H9 (cell line): ENCODE results near the gene EXOC1L. TPM values are rescaled to one million over a fixed set of nuclear protein-coding genes. Genes with fewer than 3 reads are reported as not detected.

Experiments used
- DNase-seq: peaks from one replicate; pipeline ENCODE4 v3.0.0-alpha.2; 2017
- H2AFZ ChIP-seq: one replicate; pipeline ENCODE4 v1.6.1; 2013; ENCODE audit warnings: mild to moderate bottlenecking, low read length, control low read depth, moderate library complexity
- H2AK5ac ChIP-seq: 2 replicates; pipeline ENCODE4 v1.6.1; 2013; ENCODE audit warnings: low read length, control low read depth, mixed read lengths; ENCODE audit not compliant: insufficient read length
- H2BK120ac ChIP-seq: one replicate; pipeline ENCODE4 v1.6.1; 2013; ENCODE audit warnings: low read depth, mild to moderate bottlenecking, low read length, control low read depth, inconsistent platforms; ENCODE audit not compliant: poor library complexity, severe bottlenecking
- H2BK12ac ChIP-seq: 2 replicates; pipeline ENCODE4 v1.6.1; 2013; ENCODE audit warnings: low read length, control low read depth, mixed read lengths, low read depth; ENCODE audit not compliant: insufficient read length
- H2BK15ac ChIP-seq: 2 replicates; pipeline ENCODE4 v1.6.1; 2013; ENCODE audit warnings: low read depth, low read length, control low read depth
- H2BK20ac ChIP-seq: one replicate; pipeline ENCODE4 v1.6.1; 2013; ENCODE audit warnings: low read depth, mild to moderate bottlenecking, low read length, control low read depth, inconsistent platforms; ENCODE audit not compliant: poor library complexity, severe bottlenecking
- H2BK5ac ChIP-seq: 2 replicates; pipeline ENCODE4 v1.6.1; 2013; ENCODE audit warnings: low read length, control low read depth, mixed read lengths; ENCODE audit not compliant: insufficient read length
- H3K14ac ChIP-seq: 2 replicates; pipeline ENCODE4 v1.6.1; 2013; ENCODE audit warnings: low read length, control low read depth; ENCODE audit not compliant: insufficient read depth
- H3K18ac ChIP-seq: 2 replicates; pipeline ENCODE4 v1.6.1; 2013; ENCODE audit warnings: low read depth, mild to moderate bottlenecking, mixed read lengths, low read length, control low read depth; ENCODE audit not compliant: insufficient read length
- H3K23ac ChIP-seq: 2 replicates; pipeline ENCODE4 v1.6.1; 2013; ENCODE audit warnings: low read length, control low read depth, mixed read lengths, low read depth; ENCODE audit not compliant: insufficient read length
- H3K23me2 ChIP-seq: 2 replicates; pipeline ENCODE4 v1.6.1; 2013; ENCODE audit warnings: low read depth, mild to moderate bottlenecking, mixed read lengths, low read length, control low read depth; ENCODE audit not compliant: insufficient read length, poor library complexity, severe bottlenecking
- H3K27ac ChIP-seq: 2 replicates; pipeline ENCODE4 v1.5.1; 2013; ENCODE audit warnings: low read length, control low read depth, mixed read lengths, low read depth; ENCODE audit not compliant: insufficient read length
- H3K27me3 ChIP-seq: 2 replicates; pipeline ENCODE4 v1.6.1; 2013; ENCODE audit warnings: low read length, control low read depth, inconsistent platforms; ENCODE audit not compliant: insufficient read depth
- H3K4ac ChIP-seq: 2 replicates; pipeline ENCODE4 v1.6.1; 2013; ENCODE audit warnings: low read depth, mild to moderate bottlenecking, control low read depth, inconsistent platforms, low read length, moderate library complexity
- H3K4me1 ChIP-seq: 2 replicates; pipeline ENCODE4 v1.6.1; 2013; ENCODE audit warnings: low read length, control low read depth, inconsistent platforms; ENCODE audit not compliant: insufficient read depth
- H3K4me2 ChIP-seq: 2 replicates; pipeline ENCODE4 v1.6.1; 2013; ENCODE audit warnings: low read length, control low read depth, mixed read lengths; ENCODE audit not compliant: insufficient read length, insufficient read depth
- H3K56ac ChIP-seq: 2 replicates; pipeline ENCODE4 v1.6.1; 2013; ENCODE audit warnings: low read depth, mild to moderate bottlenecking, mixed read lengths, low read length, control low read depth; ENCODE audit not compliant: insufficient read length
- H3K79me1 ChIP-seq: 2 replicates; pipeline ENCODE4 v1.6.1; 2013; ENCODE audit warnings: low read depth, mild to moderate bottlenecking, moderate library complexity, low read length, control low read depth, inconsistent platforms; ENCODE audit not compliant: insufficient read depth, poor library complexity, severe bottlenecking
- H3K79me2 ChIP-seq: 2 replicates; pipeline ENCODE4 v1.6.1; 2013; ENCODE audit warnings: low read length, control low read depth, inconsistent platforms; ENCODE audit not compliant: insufficient read depth
- H3K9ac ChIP-seq: 2 replicates; pipeline ENCODE4 v1.6.1; 2013; ENCODE audit warnings: low read length, control low read depth, mixed read lengths; ENCODE audit not compliant: insufficient read length; ENCODE audit errors: extremely low read depth
- H3K9me3 ChIP-seq: one replicate; pipeline ENCODE4 v1.6.1; 2013; ENCODE audit warnings: low read depth, low read length, inconsistent platforms; ENCODE audit not compliant: control insufficient read depth
- H3T11ph ChIP-seq: one replicate; pipeline ENCODE4 v1.6.1; 2013; ENCODE audit warnings: mild to moderate bottlenecking, low read length, control low read depth, inconsistent platforms
- H4K20me1 ChIP-seq: one replicate; pipeline ENCODE4 v1.6.1; 2013; ENCODE audit not compliant: control insufficient read depth, insufficient read length, insufficient read depth
- H4K5ac ChIP-seq: 2 replicates; pipeline ENCODE4 v1.6.1; 2013; ENCODE audit warnings: low read depth, mild to moderate bottlenecking, mixed read lengths, low read length, control low read depth; ENCODE audit not compliant: insufficient read length
- H4K8ac ChIP-seq: replicated peaks from 2 replicates; pipeline ENCODE4 v1.6.1; 2013; ENCODE audit warnings: low read length, control low read depth, mixed read lengths, low read depth; ENCODE audit not compliant: insufficient read length
- H4K91ac ChIP-seq: 2 replicates; pipeline ENCODE4 v1.6.1; 2013; ENCODE audit warnings: low read depth, mild to moderate bottlenecking, moderate library complexity, mixed read lengths, low read length, control low read depth; ENCODE audit not compliant: insufficient read length
- H3K27ac Mint-ChIP-seq, 3 experiments: 2 replicates in 2 of 3; 3 replicates in 1 of 3; pipeline ENCODE4 v1.8.0; 2020 to 2021; ENCODE audit warnings: mixed read lengths in 3 of 3, mild to moderate bottlenecking in 1 of 3, moderate library complexity in 1 of 3
- H3K27me3 Mint-ChIP-seq: 2 replicates; pipeline ENCODE4 v1.8.0; 2021; ENCODE audit warnings: low read depth, mild to moderate bottlenecking, moderate library complexity, mixed read lengths
- H3K36me3 Mint-ChIP-seq, 3 experiments: 2 replicates in 2 of 3; 3 replicates in 1 of 3; pipeline ENCODE4 v1.8.0; 2020 to 2021; ENCODE audit warnings: low read depth in 3 of 3, mixed read lengths in 3 of 3; ENCODE audit not compliant: insufficient read depth in 1 of 3
- H3K4me1 Mint-ChIP-seq, 2 experiments: 2 replicates each; pipeline ENCODE4 v1.8.0; 2020; ENCODE audit warnings: mixed read lengths in 2 of 2
- H3K4me3 Mint-ChIP-seq, 2 experiments: 2 replicates in 1 of 2; 3 replicates in 1 of 2; pipeline ENCODE4 v1.8.0; 2020 to 2021; ENCODE audit warnings: mild to moderate bottlenecking in 2 of 2, mixed read lengths in 2 of 2, moderate library complexity in 1 of 2
- H3K9me3 Mint-ChIP-seq, 2 experiments: 2 replicates in 1 of 2; 3 replicates in 1 of 2; pipeline ENCODE4 v1.8.0; 2020; ENCODE audit warnings: mild to moderate bottlenecking in 2 of 2, mixed read lengths in 2 of 2, moderate library complexity in 1 of 2
- CTCF ChIP-seq: fragments of 200-600 bp; sonication (generic); conservative IDR thresholded peaks from 3 replicates; pipeline ENCODE4 v1.8.0; 2021; ENCODE audit warnings: antibody characterized with exemption, mild to moderate bottlenecking
- WGBS: extraction: QIAGEN DNeasy Blood & Tissue Kit; methylation state at CpG from one replicate; pipeline ENCODE4 v1.1.7; 2013; ENCODE audit warnings: missing lambda C conversion rate, low lambda C conversion rate, mixed read lengths; ENCODE audit not compliant: insufficient read length; ENCODE audit errors: extremely low coverage; 5-methylcytosine and 5-hydroxymethylcytosine counted together
- total RNA-seq: library from RNA; stranded (reverse); gene quantifications from 2 replicates; pipeline ENCODE4 v1.2.1, GENCODE V29; 2021

EXOC1L gene
- total RNA-seq, 1 experiment from 2014 or later, result not detected

- Histone ChIP-seq H2BK12ac (no peak overlapping the region), H3K27ac (no peak overlapping the region), H4K8ac (no peak overlapping the region), H3K79me1 (no peaks in the 10 kb centered on the region), H3K4me1 (no peaks in the 10 kb centered on the region), H2BK20ac (no peak overlapping the region), H3K9me3 (no peaks in the 10 kb centered on the region), H2AFZ (no peak overlapping the region), H3K56ac (no peak overlapping the region), H4K91ac (no peak overlapping the region), H3K79me2 (no peaks in the 10 kb centered on the region), H3K14ac (no peak overlapping the region), H3K4ac (no peak overlapping the region), H2BK120ac (no peak overlapping the region), H2BK15ac (no peak overlapping the region), H2AK5ac (no peak overlapping the region), H2BK5ac (no peak overlapping the region), H4K20me1 (no peaks in the 10 kb centered on the region), H3K23ac (no peak overlapping the region), H3K4me2 (no peak overlapping the region), H3K27me3 (no peaks in the 10 kb centered on the region), H3T11ph (no peak overlapping the region), H4K5ac (no peak overlapping the region), H3K18ac (no peak overlapping the region), H3K9ac (no peak overlapping the region), H3K23me2 (no peaks in the 10 kb centered on the region)
- Mint-ChIP-seq H3K27ac (no peak overlapping the region), H3K36me3 (no peaks in the 10 kb centered on the region), H3K27me3 (no peaks in the 10 kb centered on the region; the same call in none of the 2 replicates), H3K4me3 (no peak overlapping the region), H3K4me1 (no peaks in the 10 kb centered on the region), H3K9me3 (peaks cover 0 to 2% of the 10 kb centered on the region in 2 experiments; a peak in 2 of 5 replicates)
- DNase-seq, result no peak
- WGBS, result no CpG with 5 or more reads among the region's 2 CpGs
- no peak for TF ChIP-seq CTCF
These were observed 38.2 kb upstream of the EXOC1L start for GRCh38 chr4:55781341-55781740.
